OCI-LY3 (cell line): Measurements from ENCODE around the gene L3MBTL1.

Experiments used
- H2AFZ ChIP-seq: fragments of 200-600, 300-600 bp; shearing (Covaris generic); 2 replicates; pipeline ENCODE4 v1.6.0; 2014; ENCODE audit warnings: antibody characterized with exemption, low read depth, low read length
- H3K27ac ChIP-seq: fragments of 200-600, 300-600 bp; sonication (generic); 2 replicates; pipeline ENCODE4 v1.5.1; 2014; ENCODE audit warnings: mild to moderate bottlenecking, low read length, moderate library complexity, mixed read lengths
- H3K27me3 ChIP-seq: fragments of 200-600, 300-600 bp; sonication (generic); 2 replicates; pipeline ENCODE4 v1.6.1; 2014; ENCODE audit warnings: low read depth, low read length, mixed read lengths
- H3K36me3 ChIP-seq: fragments of 200-600, 300-600 bp; sonication (generic); replicated peaks from 2 replicates; pipeline ENCODE3; 2014; ENCODE audit warnings: low read depth, low read length, mixed read lengths
- H3K4me1 ChIP-seq: fragments of 300-600, 200-600 bp; sonication (generic); 2 replicates; pipeline ENCODE4 v1.6.1; 2014; ENCODE audit warnings: low read length, mixed read lengths
- H3K4me2 ChIP-seq: fragments of 200-600, 300-600 bp; sonication (generic); 2 replicates; pipeline ENCODE4 v1.6.1; 2014; ENCODE audit warnings: low read length, mixed read lengths
- H3K4me3 ChIP-seq: fragments of 300-600, 200-600 bp; sonication (generic); 2 replicates; pipeline ENCODE4 v1.5.1; 2014; ENCODE audit warnings: antibody characterized with exemption, mild to moderate bottlenecking, low read length, moderate library complexity
- H3K79me2 ChIP-seq: fragments of 300-600, 200-600 bp; shearing (Covaris generic); 2 replicates; pipeline ENCODE4 v1.6.1; 2014; ENCODE audit warnings: mild to moderate bottlenecking, low read length, mixed read lengths
- H3K9ac ChIP-seq: fragments of 300-600, 200-600 bp; shearing (Covaris generic); 2 replicates; pipeline ENCODE4 v1.6.0; 2014; ENCODE audit warnings: mild to moderate bottlenecking, low read length, moderate library complexity
- H3K9me3 ChIP-seq: fragments of 200-600, 300-600 bp; shearing (Covaris generic); 2 replicates; pipeline ENCODE4 v1.6.1; 2014; ENCODE audit warnings: low read length, mixed read lengths; ENCODE audit not compliant: insufficient read depth
- H4K20me1 ChIP-seq: fragments of 200-600, 300-600 bp; sonication (generic); 2 replicates; pipeline ENCODE4 v1.6.1; 2016; ENCODE audit warnings: low read length, mixed read lengths; ENCODE audit not compliant: insufficient read depth
- EZH2phosphoT487 ChIP-seq: fragments of 200-600 bp; shearing (Covaris generic); IDR thresholded peaks from 2 replicates; pipeline ENCODE4 v1.6.1; 2018; ENCODE audit warnings: antibody characterized with exemption, mixed run types, low read depth
- TF ChIP-seq, protein P1 (sequence below): fragments of 200-600, 300-600 bp; sonication (generic); IDR thresholded peaks from 2 replicates; pipeline ENCODE4 v1.5.1; 2014; ENCODE audit warnings: antibody characterized with exemption, low read length, low read depth

L3MBTL1 gene

DNA sequence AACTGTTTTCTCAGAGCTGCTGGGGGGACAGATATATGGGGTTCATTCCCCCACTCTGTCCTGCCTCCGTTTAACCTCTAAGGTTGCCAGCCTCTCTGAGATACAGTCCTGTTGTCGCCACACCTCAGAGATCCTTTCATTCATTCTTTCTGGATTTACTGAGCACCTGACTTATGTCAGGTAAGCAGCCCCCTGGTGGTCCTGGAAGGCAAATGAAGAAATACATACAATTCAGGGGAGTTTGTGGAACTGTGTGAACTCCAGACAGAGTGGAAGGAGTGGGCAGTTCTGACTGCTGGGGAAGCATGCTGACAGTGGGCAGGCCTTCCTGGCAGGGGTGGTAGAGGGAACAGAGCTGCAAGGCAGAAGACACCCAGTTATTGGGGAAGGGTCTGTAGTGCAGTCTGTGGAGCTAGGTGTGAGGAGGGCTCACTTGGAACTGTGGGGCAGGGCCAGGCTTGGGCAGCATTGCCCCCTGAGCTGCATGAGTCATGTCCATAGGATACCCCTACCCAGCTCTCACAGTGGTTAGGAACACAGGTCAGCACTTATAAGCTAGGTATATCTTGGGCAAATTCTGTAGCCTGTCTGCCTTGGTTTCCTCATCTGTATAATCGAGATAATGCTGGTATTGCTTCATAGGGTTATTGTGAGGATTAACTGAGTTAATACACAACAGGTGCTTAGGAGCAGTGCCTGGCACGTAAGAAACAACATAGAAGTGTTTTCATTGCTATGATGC, 38.5 kb downstream of the L3MBTL1 start:
- Histone ChIP-seq H3K27me3 (no peaks in the 10 kb centered on the region), H2AFZ (no peak overlapping the region), H4K20me1 (no peaks in the 10 kb centered on the region), H3K27ac (no peak overlapping the region), H3K79me2 (no peaks in the 10 kb centered on the region), H3K9me3 (no peaks in the 10 kb centered on the region), H3K36me3 (no peaks in the 10 kb centered on the region), H3K4me3 (no peak overlapping the region), H3K4me2 (no peak overlapping the region), H3K9ac (no peak overlapping the region), H3K4me1 (no peaks in the 10 kb centered on the region)
- TF ChIP-seq EZH2phosphoT487: no peak
- TF ChIP-seq, protein P1, sequence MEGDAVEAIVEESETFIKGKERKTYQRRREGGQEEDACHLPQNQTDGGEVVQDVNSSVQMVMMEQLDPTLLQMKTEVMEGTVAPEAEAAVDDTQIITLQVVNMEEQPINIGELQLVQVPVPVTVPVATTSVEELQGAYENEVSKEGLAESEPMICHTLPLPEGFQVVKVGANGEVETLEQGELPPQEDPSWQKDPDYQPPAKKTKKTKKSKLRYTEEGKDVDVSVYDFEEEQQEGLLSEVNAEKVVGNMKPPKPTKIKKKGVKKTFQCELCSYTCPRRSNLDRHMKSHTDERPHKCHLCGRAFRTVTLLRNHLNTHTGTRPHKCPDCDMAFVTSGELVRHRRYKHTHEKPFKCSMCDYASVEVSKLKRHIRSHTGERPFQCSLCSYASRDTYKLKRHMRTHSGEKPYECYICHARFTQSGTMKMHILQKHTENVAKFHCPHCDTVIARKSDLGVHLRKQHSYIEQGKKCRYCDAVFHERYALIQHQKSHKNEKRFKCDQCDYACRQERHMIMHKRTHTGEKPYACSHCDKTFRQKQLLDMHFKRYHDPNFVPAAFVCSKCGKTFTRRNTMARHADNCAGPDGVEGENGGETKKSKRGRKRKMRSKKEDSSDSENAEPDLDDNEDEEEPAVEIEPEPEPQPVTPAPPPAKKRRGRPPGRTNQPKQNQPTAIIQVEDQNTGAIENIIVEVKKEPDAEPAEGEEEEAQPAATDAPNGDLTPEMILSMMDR: no peak

DNA sequence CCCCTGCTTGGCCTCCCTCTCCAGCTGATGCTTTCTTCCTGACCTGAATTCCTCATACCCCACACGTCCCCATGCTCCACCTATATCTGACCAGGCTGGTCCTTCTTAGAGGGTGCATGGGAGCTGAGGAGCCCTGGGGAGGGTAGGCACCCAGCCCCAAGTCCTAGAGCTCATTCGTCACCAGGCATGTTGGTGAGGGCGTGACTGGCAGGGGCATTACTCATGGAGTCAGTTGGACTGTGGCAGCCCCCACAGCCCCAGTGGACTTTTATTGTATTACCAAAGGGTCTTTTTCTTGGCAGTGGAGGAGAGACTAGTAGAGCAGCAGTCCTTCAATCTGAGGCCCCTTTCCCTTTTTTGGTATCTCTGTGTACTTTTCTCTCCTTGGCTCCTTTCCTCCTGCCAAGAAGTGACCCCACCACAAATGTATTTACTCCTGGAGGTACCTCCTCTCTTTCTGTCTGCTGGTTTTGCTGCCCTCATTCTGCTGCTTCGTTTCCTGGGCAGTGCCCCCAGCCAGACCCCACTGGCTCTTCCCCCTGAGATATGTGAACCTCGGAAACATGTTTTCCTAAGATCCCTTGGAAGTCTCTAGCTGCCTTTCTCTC, 40.9 kb downstream of the L3MBTL1 start:
- Histone ChIP-seq H3K27me3 (no peaks in the 10 kb centered on the region), H3K4me1 (no peaks in the 10 kb centered on the region), H4K20me1 (no peaks in the 10 kb centered on the region), H3K27ac (no peak overlapping the region), H3K9ac (no peak overlapping the region), H2AFZ (no peak overlapping the region), H3K4me3 (no peak overlapping the region), H3K79me2 (no peaks in the 10 kb centered on the region), H3K4me2 (no peak overlapping the region), H3K36me3 (no peaks in the 10 kb centered on the region), H3K9me3 (no peaks in the 10 kb centered on the region)
- TF ChIP-seq, protein P1: no peak
- no peak for TF ChIP-seq EZH2phosphoT487

DNA sequence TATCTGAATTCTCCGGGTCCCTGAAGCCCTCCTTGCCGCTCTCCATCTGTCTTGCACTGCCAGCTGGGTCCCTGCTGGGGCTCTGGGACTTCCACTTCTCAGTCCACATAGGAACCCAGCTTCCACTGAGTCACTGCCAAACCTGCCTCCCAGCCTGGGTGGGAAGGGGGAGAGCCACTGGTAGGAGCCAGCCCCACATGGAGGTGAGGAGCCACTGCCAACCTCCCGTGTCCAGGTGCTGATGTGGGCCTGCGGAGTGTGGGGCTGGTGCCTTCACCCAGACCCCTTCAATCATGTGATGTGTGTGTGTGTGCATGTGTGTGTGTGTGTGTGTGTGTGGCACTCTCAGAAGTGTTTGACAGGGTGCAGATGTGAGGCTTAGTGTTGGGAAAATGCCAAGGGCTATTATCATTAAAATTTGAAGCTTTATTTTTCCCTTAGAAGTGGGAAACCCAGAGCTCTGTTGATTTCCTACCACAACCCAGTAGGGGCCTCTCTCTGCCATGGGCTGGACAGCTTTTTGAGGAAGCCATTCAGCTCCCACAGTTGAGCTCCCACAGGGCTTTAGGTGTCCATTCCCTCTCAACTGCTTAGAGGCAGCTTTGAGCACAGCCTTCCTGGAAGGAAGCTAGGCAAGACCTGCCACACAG, 42.0 kb downstream of the L3MBTL1 start:
- Histone ChIP-seq H3K27ac (no peak overlapping the region), H3K4me3 (no peak overlapping the region), H3K9ac (no peak overlapping the region), H3K4me1 (no peaks in the 10 kb centered on the region), H2AFZ (no peak overlapping the region), H4K20me1 (no peaks in the 10 kb centered on the region), H3K79me2 (no peaks in the 10 kb centered on the region), H3K9me3 (no peaks in the 10 kb centered on the region), H3K27me3 (no peaks in the 10 kb centered on the region), H3K4me2 (no peak overlapping the region), H3K36me3 (no peaks in the 10 kb centered on the region)
- no peak for TF ChIP-seq EZH2phosphoT487
- TF ChIP-seq, protein P1: no peak

DNA sequence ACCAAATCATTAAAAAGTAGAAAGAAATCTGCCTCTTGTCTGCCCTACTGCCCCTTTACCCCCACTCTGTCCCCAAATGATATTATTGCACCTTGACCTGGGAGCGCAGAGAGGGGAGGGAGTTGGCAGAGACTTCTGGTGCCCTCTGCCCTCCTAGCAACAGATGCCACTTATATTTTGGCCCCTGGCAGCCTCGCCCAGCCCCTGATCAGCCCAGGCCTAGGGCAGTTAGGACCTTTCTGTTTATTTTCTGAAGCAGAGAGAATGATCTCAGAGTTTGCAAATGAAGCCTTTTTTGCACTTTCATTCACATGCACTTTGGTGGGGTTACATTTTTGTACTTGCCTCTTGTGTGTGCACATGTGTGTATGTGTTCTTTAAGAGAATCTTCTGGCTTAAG, 43.0 kb downstream of the L3MBTL1 start:
- H2AFZ ChIP-seq: no peak overlapping the region
- H3K36me3 ChIP-seq: no peaks in the 10 kb centered on the region
- H4K20me1 ChIP-seq: no peaks in the 10 kb centered on the region
- no peaks in the 10 kb centered on the region for H3K79me2 ChIP-seq
- H3K27ac ChIP-seq: no peak overlapping the region
- H3K4me1 ChIP-seq: no peaks in the 10 kb centered on the region
- TF ChIP-seq, protein P1: no peak
- no peak for TF ChIP-seq EZH2phosphoT487
- H3K9me3 ChIP-seq: no peaks in the 10 kb centered on the region
- no peak overlapping the region for H3K4me2 ChIP-seq
- H3K9ac ChIP-seq: no peak overlapping the region
- H3K27me3 ChIP-seq: no peaks in the 10 kb centered on the region
- no peak overlapping the region for H3K4me3 ChIP-seq
